Hepatocyte (in vitro differentiated cells): Measurements from ENCODE around the gene IKZF3.

Experiments
- EZH2phosphoT487 ChIP-seq: fragments of 200-600 bp; sonication (generic); IDR thresholded peaks from one replicate; pipeline ENCODE4 v1.6.1; 2018; ENCODE audit warnings: antibody characterized with exemption, mild to moderate bottlenecking, low read depth, moderate library complexity; ENCODE audit not compliant: unreplicated experiment, severe bottlenecking
- TF ChIP-seq, protein P1 (sequence below): fragments of 200-600 bp; sonication (generic); IDR thresholded peaks from 2 replicates; pipeline ENCODE4 v1.5.1; 2016; ENCODE audit warnings: antibody characterized with exemption, mild to moderate bottlenecking; ENCODE audit not compliant: poor library complexity

DNA sequence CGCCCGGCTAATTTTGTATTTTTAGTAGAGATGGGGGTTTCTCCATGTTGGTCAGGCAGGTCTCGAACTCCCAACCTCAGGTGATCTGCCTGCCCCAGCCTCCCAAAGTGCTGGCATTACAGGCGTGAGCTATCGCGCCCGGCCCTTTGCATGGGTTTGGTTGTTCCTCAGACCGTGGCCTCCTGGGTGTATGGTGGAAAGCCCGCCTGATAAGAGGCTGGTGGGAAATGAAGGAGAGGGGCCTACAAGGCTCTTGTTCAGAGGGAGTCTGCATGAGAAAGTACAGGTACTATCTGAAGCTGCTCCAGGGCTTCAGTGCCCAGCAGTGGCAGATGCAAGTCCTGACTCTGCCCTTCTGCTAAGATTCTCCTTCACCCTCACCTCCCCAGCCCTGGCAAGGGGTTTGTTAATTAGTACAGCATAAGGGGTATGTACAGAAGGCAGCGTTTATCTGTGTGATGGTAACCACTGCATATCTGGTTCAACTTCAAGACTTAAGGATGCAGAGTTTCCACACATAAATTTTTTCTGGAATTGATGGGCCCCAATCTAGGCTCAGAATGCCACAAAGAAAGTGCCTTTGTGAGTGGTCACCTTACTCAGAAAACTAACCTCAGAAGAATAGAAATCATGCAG lies 102.1 kb downstream of the IKZF3 start:
- TF ChIP-seq, protein P1, sequence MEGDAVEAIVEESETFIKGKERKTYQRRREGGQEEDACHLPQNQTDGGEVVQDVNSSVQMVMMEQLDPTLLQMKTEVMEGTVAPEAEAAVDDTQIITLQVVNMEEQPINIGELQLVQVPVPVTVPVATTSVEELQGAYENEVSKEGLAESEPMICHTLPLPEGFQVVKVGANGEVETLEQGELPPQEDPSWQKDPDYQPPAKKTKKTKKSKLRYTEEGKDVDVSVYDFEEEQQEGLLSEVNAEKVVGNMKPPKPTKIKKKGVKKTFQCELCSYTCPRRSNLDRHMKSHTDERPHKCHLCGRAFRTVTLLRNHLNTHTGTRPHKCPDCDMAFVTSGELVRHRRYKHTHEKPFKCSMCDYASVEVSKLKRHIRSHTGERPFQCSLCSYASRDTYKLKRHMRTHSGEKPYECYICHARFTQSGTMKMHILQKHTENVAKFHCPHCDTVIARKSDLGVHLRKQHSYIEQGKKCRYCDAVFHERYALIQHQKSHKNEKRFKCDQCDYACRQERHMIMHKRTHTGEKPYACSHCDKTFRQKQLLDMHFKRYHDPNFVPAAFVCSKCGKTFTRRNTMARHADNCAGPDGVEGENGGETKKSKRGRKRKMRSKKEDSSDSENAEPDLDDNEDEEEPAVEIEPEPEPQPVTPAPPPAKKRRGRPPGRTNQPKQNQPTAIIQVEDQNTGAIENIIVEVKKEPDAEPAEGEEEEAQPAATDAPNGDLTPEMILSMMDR = no peak
- TF ChIP-seq EZH2phosphoT487 = no peak
